ENCODE results near the gene SLTM.
"Not testable (repeated sequence)": the region's sequence is repeated elsewhere in the genome, so short reads cannot be mapped to it uniquely, and the experiment has no call there.

Gene SLTM

GRCh38 chr15:58865425-58865880 lies 68.0 kb downstream of the SLTM start:
- peak overlapping the region; percentile 35 for H3K4me3 ChIP-seq (ENCODE audit: control insufficient read depth, low read depth, low read length)
- TF ChIP-seq CTCF (conservative IDR thresholded peaks at IDR 0.05; ENCODE audit: control insufficient read depth, insufficient read depth, low read depth, low read length), result no peak
- no peak for DNase-seq (ENCODE audit: low read depth)

GRCh38 chr15:58864602-58865424 lies 68.7 kb downstream of the SLTM start:
- peak overlapping the region; percentile 35 for H3K4me3 ChIP-seq (ENCODE audit: control insufficient read depth, low read depth, low read length)
- DNase-seq (ENCODE audit: low read depth), result peak; percentile 16
- no peak for TF ChIP-seq CTCF (conservative IDR thresholded peaks at IDR 0.05; ENCODE audit: control insufficient read depth, insufficient read depth, low read depth, low read length)

- no peak overlapping the region for H3K4me3 ChIP-seq (ENCODE audit: control insufficient read depth, low read depth, low read length)
- TF ChIP-seq CTCF (conservative IDR thresholded peaks at IDR 0.05; ENCODE audit: control insufficient read depth, insufficient read depth, low read depth, low read length), result no peak
- DNase-seq (ENCODE audit: low read depth), result no peak
Observed at GRCh38 chr15:58862326-58862725, 71.2 kb downstream of the SLTM start.

- not testable (repeated sequence) for DNase-seq (ENCODE audit: low read depth); H3K4me3 ChIP-seq (ENCODE audit: control insufficient read depth, low read depth, low read length)
Observed at GRCh38 chr15:58856621-58857020, 76.9 kb downstream of the SLTM start.

- no peak for TF ChIP-seq CTCF (conservative IDR thresholded peaks at IDR 0.05; ENCODE audit: control insufficient read depth, insufficient read depth, low read depth, low read length)
- DNase-seq (ENCODE audit: low read depth), result peak; percentile 48
- no peak overlapping the region for H3K4me3 ChIP-seq (ENCODE audit: control insufficient read depth, low read depth, low read length)
Observed at GRCh38 chr15:58856086-58856485, 77.4 kb downstream of the SLTM start.

- no peak for DNase-seq (ENCODE audit: low read depth)
- no peak overlapping the region for H3K4me3 ChIP-seq (ENCODE audit: control insufficient read depth, low read depth, low read length)
- no peak for TF ChIP-seq CTCF (conservative IDR thresholded peaks at IDR 0.05; ENCODE audit: control insufficient read depth, insufficient read depth, low read depth, low read length)
Observed at GRCh38 chr15:58854593-58854992, 78.9 kb downstream of the SLTM start.

- H3K4me3 ChIP-seq (ENCODE audit: control insufficient read depth, low read depth, low read length), result no peak overlapping the region
- TF ChIP-seq CTCF (conservative IDR thresholded peaks at IDR 0.05; ENCODE audit: control insufficient read depth, insufficient read depth, low read depth, low read length), result no peak
- DNase-seq (ENCODE audit: low read depth), result peak; percentile 40
Observed at GRCh38 chr15:58852347-58852746, 81.1 kb downstream of the SLTM start.

GRCh38 chr15:58851205-58851604 lies 82.3 kb downstream of the SLTM start:
- DNase-seq (ENCODE audit: low read depth); H3K4me3 ChIP-seq (ENCODE audit: control insufficient read depth, low read depth, low read length): not testable (repeated sequence)

Measured in fibroblast of mammary gland (primary cell).